ENCODE data around the gene HOXA2. TPM values are rescaled to one million over a fixed set of nuclear protein-coding genes. Genes with fewer than 3 reads are reported as not detected.
A peak's percentile ranks its signal among the peaks of the same experiment; 100 is the strongest.

HOXA2 gene
- polyA plus RNA-seq, 4 donors = 0.97 to 6.9 TPM; not detected in 2

DNA sequence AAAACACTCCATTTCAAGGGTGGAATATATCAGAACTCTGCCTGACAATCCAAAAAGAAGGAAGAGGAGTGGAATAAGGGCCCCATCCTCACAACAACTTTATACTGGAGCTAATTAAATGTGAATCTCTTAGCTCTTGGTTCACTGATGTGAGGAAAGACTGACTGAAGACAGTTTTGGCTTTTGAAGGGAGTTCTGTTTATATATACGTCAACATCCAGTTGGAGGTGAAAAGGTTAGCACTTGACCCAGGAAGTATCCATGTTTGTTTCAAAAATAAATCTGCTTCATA, 9.7 kb downstream of the HOXA2 start:
- Histone ChIP-seq H3K27me3 (ENCODE audit: control insufficient read depth in 3 of 3, insufficient read depth in 3 of 3, low read length in 3 of 3) (peaks cover 8 to 80% (median 11%) of the 10 kb centered on the region in 3 donors), H3K4me1 (ENCODE audit: control insufficient read depth in 3 of 3, insufficient read depth in 2 of 3, low read depth in 1 of 3, low read length in 2 of 3) (peaks cover 0 to 5% (median 0%) of the 10 kb centered on the region in 3 donors), H3K36me3 (ENCODE audit: control insufficient read depth in 3 of 3, insufficient read depth in 2 of 3, low read depth in 1 of 3, low read length in 3 of 3) (no peaks in the 10 kb centered on the region), H3K9me3 (ENCODE audit: control insufficient read depth in 2 of 2, insufficient read depth in 1 of 2, low read depth in 1 of 2, low read length in 1 of 2) (peaks cover 0 to 6% of the 10 kb centered on the region in 2 donors), H3K27ac (ENCODE audit: low read depth in 1 of 3, low read length in 2 of 3) (no peak overlapping the region), H3K4me3 (ENCODE audit: low read depth in 1 of 3, low read length in 3 of 3) (no peak overlapping the region)
- no peak for DNase-seq
- 64 to 77% (median 76%) methylated on average over 1 of the region's 1 CpG for WGBS, 3 donors
- FAIRE-seq = no peak

DNA sequence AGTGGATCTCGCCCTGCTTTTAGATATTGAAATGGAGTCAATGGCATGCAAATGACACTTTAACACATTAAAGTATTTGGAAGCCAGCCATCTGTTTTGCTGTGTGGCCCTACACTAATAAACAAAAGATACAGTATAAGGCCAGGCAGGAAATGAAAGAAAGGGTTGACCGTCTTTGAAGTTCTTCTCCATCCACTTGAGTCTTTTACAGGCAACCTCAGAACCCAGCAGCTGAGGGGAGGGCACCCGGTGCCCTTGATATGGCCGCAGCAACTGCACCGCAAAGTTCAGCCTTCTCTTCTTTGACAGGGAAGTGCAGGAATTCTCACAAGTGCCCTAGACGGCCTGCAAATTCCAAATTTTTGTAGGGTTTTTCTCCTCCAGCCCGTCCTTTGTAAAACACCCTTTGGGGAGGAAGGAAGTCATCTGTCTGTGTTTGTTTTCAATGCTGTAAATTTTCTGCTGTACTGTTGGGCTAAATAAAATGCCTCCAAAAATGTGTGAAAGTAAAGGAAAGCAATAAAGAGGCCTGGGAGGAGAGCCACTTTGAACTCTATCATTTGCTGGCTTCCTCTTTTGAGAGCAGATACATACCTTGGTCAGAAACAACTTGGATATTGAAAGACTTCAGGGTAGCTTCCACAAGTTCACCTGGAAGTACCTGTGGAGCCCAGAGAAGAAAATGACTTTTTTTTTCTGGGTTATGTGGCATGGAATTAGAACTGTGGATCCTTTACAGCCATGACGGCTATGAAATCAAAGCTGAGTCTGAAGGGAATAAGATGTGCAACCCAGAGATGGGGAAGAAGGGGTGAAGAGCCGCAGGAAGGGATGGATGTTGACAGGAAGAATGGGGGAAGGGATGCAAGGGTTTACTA, 10.3 kb downstream of the HOXA2 start:
- Histone ChIP-seq H3K27ac (ENCODE audit: low read depth in 1 of 3, low read length in 2 of 3) (no peak overlapping the region), H3K9me3 (ENCODE audit: control insufficient read depth in 2 of 2, insufficient read depth in 1 of 2, low read depth in 1 of 2, low read length in 1 of 2) (peaks cover 0 to 8% of the 10 kb centered on the region in 2 donors)
- no peak for FAIRE-seq

DNA sequence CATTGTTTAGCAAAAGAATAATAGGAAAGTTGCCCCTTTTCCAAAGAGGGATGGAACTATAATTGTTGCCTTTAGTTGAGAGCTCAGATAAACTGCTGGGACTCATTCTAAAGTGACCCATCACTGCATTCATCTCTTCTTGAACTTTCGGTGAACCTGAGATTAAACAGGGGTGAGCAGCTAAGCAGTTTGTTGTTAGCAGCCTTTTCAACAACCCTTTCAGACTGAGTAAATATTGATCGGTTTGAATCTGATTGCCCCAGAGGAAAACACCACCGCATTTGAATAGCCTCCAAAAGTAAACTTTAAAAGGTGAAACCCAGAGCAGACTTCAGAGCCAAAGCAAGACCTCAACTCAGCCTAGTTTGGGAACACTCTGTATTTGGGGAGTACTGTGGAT, 11.4 kb downstream of the HOXA2 start:
- Histone ChIP-seq H3K27ac (ENCODE audit: low read depth in 1 of 3, low read length in 2 of 3) (no peak overlapping the region), H3K4me1 (ENCODE audit: control insufficient read depth in 3 of 3, insufficient read depth in 2 of 3, low read depth in 1 of 3, low read length in 2 of 3) (no peaks in the 10 kb centered on the region), H3K9me3 (ENCODE audit: control insufficient read depth in 2 of 2, insufficient read depth in 1 of 2, low read depth in 1 of 2, low read length in 1 of 2) (peaks cover 0 to 8% of the 10 kb centered on the region in 2 donors), H3K36me3 (ENCODE audit: control insufficient read depth in 3 of 3, insufficient read depth in 2 of 3, low read depth in 1 of 3, low read length in 3 of 3) (no peaks in the 10 kb centered on the region), H3K4me3 (ENCODE audit: low read depth in 1 of 3, low read length in 3 of 3) (no peak overlapping the region), H3K27me3 (ENCODE audit: control insufficient read depth in 3 of 3, insufficient read depth in 3 of 3, low read length in 3 of 3) (peaks cover 8 to 68% (median 10%) of the 10 kb centered on the region in 3 donors)
- 15 to 29% (median 20%) methylated on average over 3 of the region's 3 CpGs for WGBS, 3 donors
- FAIRE-seq = no peak
- no peak for DNase-seq

More for the DNA sequence above, 10.3 kb downstream of the HOXA2 start:
- Histone ChIP-seq H3K4me1 (ENCODE audit: control insufficient read depth in 3 of 3, insufficient read depth in 2 of 3, low read depth in 1 of 3, low read length in 2 of 3) (peaks cover 0 to 3% (median 0%) of the 10 kb centered on the region in 3 donors), H3K27me3 (ENCODE audit: control insufficient read depth in 3 of 3, insufficient read depth in 3 of 3, low read length in 3 of 3) (peaks cover 8 to 78% (median 10%) of the 10 kb centered on the region in 3 donors), H3K4me3 (ENCODE audit: low read depth in 1 of 3, low read length in 3 of 3) (no peak overlapping the region), H3K36me3 (ENCODE audit: control insufficient read depth in 3 of 3, insufficient read depth in 2 of 3, low read depth in 1 of 3, low read length in 3 of 3) (no peaks in the 10 kb centered on the region)
- 59 to 71% (median 63%) methylated on average over 9 of the region's 9 CpGs for WGBS, 3 donors
- peak in 1 of 2 donors; percentile 3 for DNase-seq

- no peak for FAIRE-seq
- Histone ChIP-seq H3K4me3 (ENCODE audit: low read depth in 1 of 3, low read length in 3 of 3) (no peak overlapping the region), H3K27ac (ENCODE audit: low read depth in 1 of 3, low read length in 2 of 3) (no peak overlapping the region), H3K4me1 (ENCODE audit: control insufficient read depth in 3 of 3, insufficient read depth in 2 of 3, low read depth in 1 of 3, low read length in 2 of 3) (no peaks in the 10 kb centered on the region), H3K9me3 (ENCODE audit: control insufficient read depth in 2 of 2, insufficient read depth in 1 of 2, low read depth in 1 of 2, low read length in 1 of 2) (peaks cover 0 to 8% of the 10 kb centered on the region in 2 donors), H3K36me3 (ENCODE audit: control insufficient read depth in 3 of 3, insufficient read depth in 2 of 3, low read depth in 1 of 3, low read length in 3 of 3) (no peaks in the 10 kb centered on the region), H3K27me3 (ENCODE audit: control insufficient read depth in 3 of 3, insufficient read depth in 3 of 3, low read length in 3 of 3) (peaks cover 0 to 40% (median 11%) of the 10 kb centered on the region in 3 donors)
- WGBS, 3 donors = 39 to 66% (median 55%) methylated on average over 57 to 68 of the region's 68 CpGs
- no peak for DNase-seq
Measured at GRCh38 chr7:27088002-27088922, 14.2 kb downstream of the HOXA2 start.

GRCh38 chr7:27083646-27084045, 18.8 kb downstream of the HOXA2 start:
- Histone ChIP-seq H3K27me3 (ENCODE audit: control insufficient read depth in 3 of 3, insufficient read depth in 3 of 3, low read length in 3 of 3) (peaks cover 0 to 13% (median 3%) of the 10 kb centered on the region in 3 donors), H3K27ac (ENCODE audit: low read depth in 1 of 3, low read length in 2 of 3) (no peak overlapping the region), H3K36me3 (ENCODE audit: control insufficient read depth in 3 of 3, insufficient read depth in 2 of 3, low read depth in 1 of 3, low read length in 3 of 3) (no peaks in the 10 kb centered on the region), H3K4me1 (ENCODE audit: control insufficient read depth in 3 of 3, insufficient read depth in 2 of 3, low read depth in 1 of 3, low read length in 2 of 3) (peaks cover 0 to 2% (median 0%) of the 10 kb centered on the region in 3 donors), H3K4me3 (ENCODE audit: low read depth in 1 of 3, low read length in 3 of 3) (no peak overlapping the region), H3K9me3 (ENCODE audit: control insufficient read depth in 2 of 2, insufficient read depth in 1 of 2, low read depth in 1 of 2, low read length in 1 of 2) (peaks cover 0 to 8% of the 10 kb centered on the region in 2 donors)
- DNase-seq = no peak
- FAIRE-seq = no peak
- 73 to 84% (median 84%) methylated on average over 2 of the region's 2 CpGs for WGBS, 3 donors

DNA sequence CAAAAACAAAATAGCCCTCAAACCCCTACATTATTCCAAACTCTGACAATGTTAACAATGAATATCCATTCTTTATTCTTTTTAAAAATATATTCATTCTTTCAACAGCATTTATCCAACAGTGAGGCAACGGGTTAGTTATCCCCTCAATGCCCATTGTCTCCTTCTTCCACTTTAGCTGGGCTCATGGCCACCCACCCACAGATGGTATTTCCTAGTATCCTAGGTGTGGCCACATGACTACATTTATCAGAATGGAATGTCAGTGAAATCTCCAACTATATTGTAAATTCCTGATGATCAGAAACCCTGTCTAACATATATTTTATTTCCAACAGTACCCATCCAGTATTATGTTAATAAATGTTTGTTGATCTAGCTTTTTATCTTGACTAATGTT, 20.3 kb downstream of the HOXA2 start:
- Histone ChIP-seq H3K4me1 (ENCODE audit: control insufficient read depth in 3 of 3, insufficient read depth in 2 of 3, low read depth in 1 of 3, low read length in 2 of 3) (peaks cover 0 to 2% (median 0%) of the 10 kb centered on the region in 3 donors), H3K36me3 (ENCODE audit: control insufficient read depth in 3 of 3, insufficient read depth in 2 of 3, low read depth in 1 of 3, low read length in 3 of 3) (no peaks in the 10 kb centered on the region), H3K9me3 (ENCODE audit: control insufficient read depth in 2 of 2, insufficient read depth in 1 of 2, low read depth in 1 of 2, low read length in 1 of 2) (no peaks in the 10 kb centered on the region), H3K4me3 (ENCODE audit: low read depth in 1 of 3, low read length in 3 of 3) (no peak overlapping the region), H3K27ac (ENCODE audit: low read depth in 1 of 3, low read length in 2 of 3) (no peak overlapping the region), H3K27me3 (ENCODE audit: control insufficient read depth in 3 of 3, insufficient read depth in 3 of 3, low read length in 3 of 3) (peaks cover 0 to 2% (median 0%) of the 10 kb centered on the region in 3 donors)
- no peak for FAIRE-seq
- no peak for DNase-seq
- WGBS, 3 donors = 73 to 95% (median 91%) methylated on average over 1 of the region's 1 CpG

- DNase-seq (peak in 1 of 2 donors; percentile 48), FAIRE-seq (no peak)
- Histone ChIP-seq H3K27me3 (ENCODE audit: control insufficient read depth in 3 of 3, insufficient read depth in 3 of 3, low read length in 3 of 3) (no peaks in the 10 kb centered on the region), H3K27ac (ENCODE audit: low read depth in 1 of 3, low read length in 2 of 3) (no peak overlapping the region), H3K9me3 (ENCODE audit: control insufficient read depth in 2 of 2, insufficient read depth in 1 of 2, low read depth in 1 of 2, low read length in 1 of 2) (no peaks in the 10 kb centered on the region), H3K36me3 (ENCODE audit: control insufficient read depth in 3 of 3, insufficient read depth in 2 of 3, low read depth in 1 of 3, low read length in 3 of 3) (no peaks in the 10 kb centered on the region), H3K4me1 (ENCODE audit: control insufficient read depth in 3 of 3, insufficient read depth in 2 of 3, low read depth in 1 of 3, low read length in 2 of 3) (peaks cover 0 to 2% (median 0%) of the 10 kb centered on the region in 3 donors), H3K4me3 (ENCODE audit: low read depth in 1 of 3, low read length in 3 of 3) (no peak overlapping the region)
- 62 to 80% (median 77%) methylated on average over 4 of the region's 4 CpGs for WGBS, 3 donors
Measured at GRCh38 chr7:27080844-27081436, 21.5 kb downstream of the HOXA2 start.

All from small intestine (tissue), 7 donors.